HG03045 (cell line): Measurements from ENCODE around the gene SLC38A3.
A peak's percentile ranks its signal among the peaks of the same experiment; 100 is the strongest.
"Not testable (repeated sequence)": the region's sequence is repeated elsewhere in the genome, so short reads cannot be mapped to it uniquely, and the experiment has no call there.

Experiments used
- ATAC-seq: cut with Tn5 transposase; IDR thresholded peaks from one replicate; pipeline ENCODE4 v1.9.1; 2021; ENCODE audit warnings: mild to moderate bottlenecking, moderate library complexity; ENCODE audit not compliant: unreplicated experiment

The SLC38A3 gene

DNA sequence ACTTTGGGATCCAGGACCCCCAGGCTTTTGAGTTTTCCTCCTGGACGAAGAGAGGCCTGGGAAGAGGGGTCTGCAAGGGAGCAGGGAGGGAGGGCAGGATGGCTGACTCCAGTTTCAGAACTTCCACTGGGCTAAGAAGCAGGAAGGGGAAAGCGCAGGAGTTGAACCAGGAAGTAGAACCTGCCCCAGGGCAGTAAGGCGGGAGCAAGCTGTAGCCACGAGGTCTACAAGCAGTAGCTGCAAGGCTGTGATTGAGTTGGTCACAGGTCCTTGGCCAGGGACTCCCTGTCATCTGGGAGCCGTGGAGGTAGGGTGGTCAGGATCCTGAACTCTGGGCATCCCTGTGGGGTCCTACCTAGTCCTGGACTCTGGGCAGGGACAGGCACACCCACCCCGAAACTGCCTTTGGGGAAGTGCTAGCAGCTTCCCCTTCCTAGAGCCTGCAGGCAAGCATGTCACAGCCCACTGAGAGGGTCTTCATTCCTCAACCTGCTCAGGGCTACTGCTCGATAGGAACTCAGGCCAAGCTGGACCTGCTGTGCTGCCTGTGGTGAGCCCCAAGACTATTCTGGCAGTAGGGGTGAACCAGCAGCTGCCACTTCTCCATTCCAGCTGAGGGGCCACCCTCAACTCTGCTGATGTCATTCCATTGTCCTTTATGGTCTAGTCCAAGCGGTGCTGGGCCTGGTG lies 25.2 kb downstream of the SLC38A3 start:
- ATAC-seq, result no peak

DNA sequence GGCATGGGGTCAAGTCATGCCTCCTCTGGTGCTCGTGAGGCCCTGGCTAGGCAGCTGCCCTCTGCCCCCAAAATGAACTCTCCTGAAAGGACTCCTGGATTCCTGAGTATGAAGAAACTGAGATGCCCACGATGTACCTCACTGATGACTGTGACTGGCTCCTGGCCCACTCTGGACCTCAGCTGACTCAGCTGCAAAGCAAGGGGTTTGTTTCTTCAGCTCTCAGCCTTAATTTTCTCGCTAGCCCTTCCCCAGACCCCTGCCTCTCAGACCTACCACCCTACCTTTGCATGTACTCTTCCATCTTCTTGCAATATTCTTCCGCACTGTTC lies 25.7 kb downstream of the SLC38A3 start:
- ATAC-seq, result no peak

DNA sequence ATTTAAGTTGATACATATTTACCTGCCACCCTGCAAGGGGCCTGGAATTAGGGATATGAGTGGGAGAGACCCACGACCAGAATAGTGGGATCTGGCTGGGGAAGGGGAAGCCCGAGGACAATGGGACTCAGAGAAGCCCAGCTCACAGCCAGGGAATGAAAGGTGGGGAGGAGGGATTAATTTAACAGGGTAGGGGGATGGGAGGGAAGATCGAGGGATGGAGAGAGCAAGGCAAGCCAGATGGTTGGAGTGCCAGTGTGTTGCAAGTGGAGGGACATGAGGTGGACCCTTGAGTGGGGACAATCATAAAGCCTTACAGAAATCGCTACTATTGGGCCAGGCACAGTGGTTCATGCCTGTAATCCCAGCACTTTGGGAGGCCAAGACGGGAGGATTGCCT lies 26.5 kb downstream of the SLC38A3 start:
- ATAC-seq, result no peak

DNA sequence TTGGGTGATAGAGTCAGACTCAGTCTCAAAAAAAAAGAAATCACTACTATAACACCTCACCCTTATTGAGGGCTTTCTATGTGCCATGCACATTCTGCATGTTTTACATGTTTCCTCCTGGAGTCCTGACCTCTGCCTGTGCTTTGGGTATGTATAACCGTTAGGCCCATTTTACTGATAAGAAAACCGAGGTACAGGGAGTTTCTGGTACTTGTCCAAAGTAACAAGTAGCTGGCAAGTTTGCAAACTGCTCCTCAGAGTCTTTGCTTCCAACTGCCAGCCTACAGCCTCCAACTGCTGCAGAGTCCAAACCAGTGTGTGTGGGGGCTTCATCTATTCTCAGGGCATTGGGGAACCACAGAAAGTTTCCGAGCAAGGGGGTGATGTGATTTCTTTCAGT lies 27.2 kb downstream of the SLC38A3 start:
- no peak for ATAC-seq

DNA sequence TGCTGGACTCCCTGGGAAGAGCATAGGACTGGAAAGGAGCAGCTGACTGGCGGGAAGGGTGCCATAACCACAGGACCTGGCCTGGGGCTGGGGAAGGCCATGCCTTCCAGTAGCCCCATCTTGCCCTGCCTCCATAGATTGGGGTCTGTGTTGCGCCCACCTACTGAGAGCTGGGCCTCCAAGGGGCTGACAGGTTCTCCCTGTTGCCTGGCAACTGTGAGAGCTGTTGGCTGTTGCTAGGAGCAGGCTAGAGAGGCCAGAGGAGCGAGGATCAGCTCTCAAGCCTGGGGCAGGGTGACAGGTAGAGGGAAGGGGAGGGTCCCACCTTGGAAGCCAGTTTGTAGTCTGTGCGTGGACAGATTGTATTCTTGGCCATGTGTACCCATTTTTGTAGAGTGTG lies 28.1 kb downstream of the SLC38A3 start:
- no peak for ATAC-seq

DNA sequence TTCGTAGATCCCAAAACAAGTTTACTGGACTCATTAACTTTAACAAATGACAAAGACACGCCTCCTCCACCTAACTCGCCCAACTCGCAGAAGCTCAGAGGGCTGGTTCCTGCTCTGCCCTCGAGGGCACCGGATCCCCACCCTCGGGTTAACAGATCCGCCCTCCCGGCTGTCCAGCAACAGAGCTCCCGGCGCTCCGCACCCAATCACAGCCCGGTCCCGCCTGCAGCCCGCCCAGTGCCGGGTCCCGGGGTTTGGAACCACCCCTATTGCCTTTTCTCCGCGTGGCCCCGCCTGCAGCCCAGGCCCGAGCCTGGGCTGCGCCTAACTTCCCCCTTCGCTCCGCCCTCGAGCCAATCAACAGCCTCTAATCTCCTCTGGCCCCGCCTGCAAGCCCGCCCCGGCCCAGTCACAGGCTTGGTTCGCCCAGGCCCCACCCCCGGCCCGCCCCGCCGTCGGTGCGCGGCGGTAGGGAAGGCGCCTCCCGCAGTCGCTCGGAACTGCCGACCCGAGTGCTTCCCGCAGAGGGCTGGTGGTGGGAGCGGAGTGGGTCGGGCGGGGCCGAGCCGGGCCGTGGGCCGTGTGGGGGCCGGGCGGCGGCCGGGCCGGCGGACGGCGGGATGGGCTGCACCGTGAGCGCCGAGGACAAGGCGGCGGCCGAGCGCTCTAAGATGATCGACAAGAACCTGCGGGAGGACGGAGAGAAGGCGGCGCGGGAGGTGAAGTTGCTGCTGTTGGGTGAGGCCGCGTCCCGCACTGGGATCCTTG lies 30.8 kb downstream of the SLC38A3 start, which contains the start of gene GNAI2:
TSS of gene GNAI2 (plus strand) at position 489 of the 768 bp plus-strand sequence. CDS start at position 621, 132 bp downstream.
- peak; percentile 93 for ATAC-seq

DNA sequence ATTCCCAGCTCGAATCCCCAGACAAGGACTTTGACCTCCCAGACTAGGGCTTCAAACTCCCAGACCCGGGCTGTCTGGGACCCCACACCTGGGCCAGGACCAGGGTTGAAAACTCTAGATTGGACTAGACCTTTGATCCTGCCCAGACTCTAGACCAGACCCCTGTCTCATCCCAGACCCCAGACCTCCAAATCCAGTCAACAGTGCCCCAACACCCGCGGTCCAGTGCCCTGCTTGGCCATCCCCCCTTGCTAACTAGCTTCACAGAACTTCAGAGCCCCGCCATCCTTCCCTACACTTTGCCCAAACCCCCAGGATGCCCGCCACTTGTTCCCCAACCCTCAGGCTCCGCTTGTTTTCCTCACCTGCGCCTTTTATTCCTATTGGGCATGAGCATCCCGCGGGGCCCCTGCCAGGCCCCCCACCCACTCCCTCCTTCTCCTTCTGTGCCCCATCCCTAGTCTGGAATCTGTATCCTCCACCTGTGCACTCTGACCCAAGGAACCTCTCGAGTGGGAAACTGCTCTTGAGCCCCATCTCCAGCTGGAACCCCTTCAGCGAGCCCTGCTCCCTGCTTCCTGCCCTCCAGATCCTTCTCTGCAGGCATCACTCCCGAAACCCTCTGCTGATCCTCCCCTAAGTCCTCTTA lies 31.5 kb downstream of the SLC38A3 start:
- no peak for ATAC-seq

DNA sequence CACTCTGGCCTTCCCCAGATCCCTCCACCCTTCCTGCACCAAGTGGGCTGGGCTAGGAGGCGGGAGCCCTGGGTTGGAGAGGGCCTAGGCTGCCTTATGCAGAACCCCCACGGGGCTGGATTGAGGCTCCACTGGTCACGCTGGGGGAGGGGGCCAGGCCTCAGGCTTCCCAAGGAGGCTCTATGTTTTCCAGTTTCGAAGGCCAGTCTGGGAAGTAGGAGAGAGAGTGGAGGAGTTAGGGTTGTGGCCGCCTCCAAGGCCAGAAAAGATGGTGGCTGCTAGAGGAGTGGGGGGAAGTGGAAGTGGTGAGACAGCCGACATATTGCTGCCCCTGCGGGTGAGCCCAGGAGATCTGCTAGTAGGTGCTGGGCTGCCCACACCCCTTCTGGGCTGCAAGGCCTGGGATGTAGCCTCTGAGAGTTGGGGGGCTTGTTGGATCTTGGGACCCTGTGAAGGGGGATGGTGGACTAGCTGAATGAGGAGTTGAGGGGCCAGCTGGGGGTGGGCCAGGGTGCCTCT lies 32.1 kb downstream of the SLC38A3 start:
- ATAC-seq, result no peak

DNA sequence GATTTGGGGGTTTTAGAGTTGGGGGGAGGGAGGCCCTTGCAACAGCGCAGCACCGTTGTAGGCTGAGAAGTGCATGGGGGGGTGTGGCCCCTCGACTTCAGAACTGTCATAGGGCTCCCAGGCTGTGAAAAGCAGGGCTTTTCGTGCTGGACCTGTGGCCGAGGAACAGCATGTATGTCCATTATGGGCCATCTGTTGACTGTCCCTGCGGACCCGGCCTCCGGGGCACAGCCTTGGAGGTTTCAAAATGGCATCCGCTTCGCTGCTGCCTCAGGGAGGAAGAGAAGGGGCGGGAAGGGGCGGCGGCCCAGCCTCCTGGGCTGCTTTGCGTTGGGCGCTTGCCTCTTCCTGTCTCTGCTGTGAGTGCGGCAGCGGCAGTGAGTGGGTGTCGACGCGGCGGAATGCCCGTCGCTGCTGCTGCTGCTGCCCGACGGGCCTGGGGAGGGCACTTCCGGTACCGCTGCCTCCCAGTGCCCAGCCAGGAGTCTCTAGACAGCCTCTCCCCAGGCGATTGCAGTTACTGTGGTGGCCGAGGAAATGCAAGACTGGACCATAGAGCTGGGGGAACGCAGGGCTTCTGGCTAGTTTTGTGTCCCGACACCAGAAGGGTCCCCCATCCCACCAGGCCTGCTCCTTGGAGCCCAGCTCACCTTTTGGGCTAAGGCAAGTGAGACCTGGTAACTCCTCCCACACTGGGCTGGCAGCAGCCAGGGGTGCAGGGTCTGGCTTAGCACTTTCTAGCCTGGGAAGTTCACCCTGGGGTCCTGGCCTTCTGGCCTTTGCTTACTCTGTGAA lies 32.9 kb downstream of the SLC38A3 start:
- ATAC-seq, result no peak

DNA sequence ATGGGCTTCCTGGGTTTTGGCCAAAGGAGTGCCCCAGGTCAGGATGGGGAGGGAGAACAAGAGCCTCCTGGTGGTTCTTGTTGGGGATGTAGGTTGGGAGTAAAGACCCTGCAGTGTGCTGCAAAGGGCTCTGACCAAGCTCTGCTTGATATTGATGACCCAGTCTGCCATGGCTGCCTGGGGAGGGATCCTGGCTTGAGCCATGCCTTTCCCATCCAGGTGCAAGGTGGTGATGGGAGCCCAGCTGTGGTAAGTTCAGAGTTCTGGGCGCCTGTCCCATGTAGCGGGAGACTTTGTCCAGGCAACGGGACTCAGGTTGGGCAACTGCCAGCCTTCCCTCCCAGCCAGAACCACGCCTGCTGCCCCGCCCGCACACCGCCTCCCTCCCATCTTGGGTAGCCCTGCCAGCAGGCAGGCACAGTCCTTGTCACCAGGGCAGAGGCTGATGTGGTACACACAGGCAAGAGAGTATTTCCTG lies 33.5 kb downstream of the SLC38A3 start:
- ATAC-seq, result no peak

DNA sequence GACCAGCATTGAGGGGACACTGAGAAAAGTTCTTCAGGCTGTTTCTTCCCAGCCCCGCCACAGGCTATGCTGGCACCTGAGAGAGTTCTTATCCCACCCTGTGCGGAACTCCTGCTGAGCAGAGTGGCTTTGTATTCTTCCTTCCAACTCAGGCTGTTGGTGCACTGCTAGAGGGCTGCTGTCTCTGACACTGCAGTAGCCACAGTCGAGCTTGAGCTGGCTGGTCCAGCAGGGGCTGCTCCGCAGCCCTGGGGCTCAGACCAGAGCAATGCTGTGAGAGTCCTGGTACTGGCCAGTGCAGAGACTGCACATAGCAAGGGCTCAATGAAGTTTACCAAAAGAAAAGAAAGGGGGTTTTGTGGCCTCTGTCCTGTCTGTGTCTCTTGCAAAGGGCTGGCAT lies 34.6 kb downstream of the SLC38A3 start:
- ATAC-seq, result no peak

DNA sequence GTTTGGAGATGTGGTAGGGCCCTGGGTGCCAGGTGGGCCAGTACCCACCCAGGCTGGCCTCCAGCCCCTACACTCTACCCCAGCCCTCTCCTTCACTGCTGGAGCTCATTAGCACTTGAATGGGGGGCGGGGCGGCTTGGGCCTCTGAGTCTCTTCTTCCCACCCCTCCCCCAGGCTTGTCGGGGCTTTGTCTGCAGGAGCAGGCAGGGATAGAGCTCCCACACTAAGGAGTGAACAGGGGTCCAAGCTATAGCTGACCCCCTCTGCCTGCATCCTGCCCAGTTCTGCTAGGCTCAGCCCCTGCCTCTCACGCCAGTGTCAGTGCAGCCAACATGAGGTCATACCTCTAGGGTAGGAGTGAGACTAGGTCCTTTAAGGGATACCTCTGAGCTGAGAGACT lies 36.1 kb downstream of the SLC38A3 start:
- ATAC-seq, result no peak

DNA sequence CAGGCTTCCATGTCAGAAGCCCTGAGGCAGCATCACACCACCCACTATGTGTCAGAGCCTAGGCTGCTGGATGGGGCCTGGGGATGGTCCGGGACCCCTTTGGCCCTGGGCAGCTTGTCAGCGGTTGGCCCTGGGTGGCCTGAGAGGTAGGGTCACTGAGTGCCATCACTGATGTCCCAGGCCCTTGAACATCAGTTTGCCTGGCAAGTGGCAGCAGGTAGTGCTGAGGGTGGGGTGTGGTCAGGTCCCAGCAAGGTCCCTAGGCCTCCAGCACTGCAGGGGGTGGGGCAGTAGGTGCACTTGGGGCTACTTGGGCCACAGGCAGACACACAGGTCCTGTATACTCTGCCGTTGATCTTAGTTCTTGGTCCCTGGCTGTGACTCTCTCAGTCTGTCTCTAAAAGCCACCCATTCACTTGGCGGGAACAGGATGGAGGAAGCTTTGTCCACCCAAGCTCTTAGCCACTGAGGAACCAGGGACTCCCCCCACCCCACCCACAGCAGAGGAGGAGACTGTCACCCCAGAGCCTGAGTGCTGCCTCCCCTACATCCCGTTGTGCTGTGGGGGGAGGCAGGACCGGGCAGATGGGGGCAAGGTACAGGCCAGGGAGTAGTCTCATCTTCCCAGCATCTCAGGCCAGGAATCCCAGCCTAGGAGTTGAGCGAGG lies 36.8 kb downstream of the SLC38A3 start:
- no peak for ATAC-seq

DNA sequence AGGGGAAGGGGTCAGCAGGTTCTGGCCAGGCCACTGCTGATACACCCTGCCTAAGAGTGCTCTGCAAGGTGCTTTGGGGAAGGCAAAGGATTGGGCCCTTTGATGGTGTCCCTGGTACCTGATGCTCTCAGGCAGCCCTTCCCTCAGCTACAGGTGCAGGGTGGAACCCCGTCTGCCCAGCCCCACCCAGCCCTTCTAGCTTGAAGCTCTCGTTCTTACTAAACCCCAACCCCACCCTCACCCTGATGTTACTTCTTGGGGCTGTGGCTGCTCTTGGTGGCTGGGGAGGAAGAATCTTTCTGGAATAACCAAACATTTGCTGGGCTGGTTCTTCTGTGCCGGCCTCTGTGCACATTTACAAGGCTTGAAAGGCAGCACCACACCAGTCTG lies 37.3 kb downstream of the SLC38A3 start:
- no peak for ATAC-seq

DNA sequence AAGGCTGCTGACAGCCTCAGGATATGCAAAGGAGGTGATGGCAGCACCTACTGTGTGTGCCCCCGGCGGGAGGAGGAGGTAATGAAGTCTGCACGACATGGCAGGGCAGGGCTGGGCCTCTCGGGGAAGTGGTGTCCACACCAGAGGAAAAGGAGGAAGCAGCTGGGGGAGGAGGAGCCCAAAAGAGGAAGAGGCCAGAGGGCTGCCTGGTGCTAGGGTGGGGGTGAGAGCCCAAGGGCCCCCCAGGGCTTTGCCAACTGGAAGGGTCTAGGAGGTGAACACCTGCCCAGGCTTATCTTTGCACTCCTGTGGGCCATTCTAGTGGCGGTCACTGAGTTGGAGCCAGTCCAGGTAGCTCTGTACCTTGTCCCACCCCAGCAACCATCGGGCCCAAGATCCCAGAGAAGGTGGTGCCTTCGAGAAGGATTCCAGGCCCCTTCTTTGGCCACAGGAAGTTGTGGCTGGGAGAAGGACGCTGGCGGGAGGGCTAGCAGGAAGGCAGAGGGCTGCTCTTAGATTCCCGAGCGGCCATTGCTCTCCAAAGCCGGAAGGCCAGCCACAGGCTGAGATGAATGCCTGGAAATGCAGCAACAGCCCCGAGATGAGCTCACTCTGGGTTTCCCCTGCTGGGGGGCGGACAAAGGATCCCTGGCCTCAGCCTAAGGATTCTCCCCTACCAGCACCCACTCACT lies 37.9 kb downstream of the SLC38A3 start:
- no peak for ATAC-seq

DNA sequence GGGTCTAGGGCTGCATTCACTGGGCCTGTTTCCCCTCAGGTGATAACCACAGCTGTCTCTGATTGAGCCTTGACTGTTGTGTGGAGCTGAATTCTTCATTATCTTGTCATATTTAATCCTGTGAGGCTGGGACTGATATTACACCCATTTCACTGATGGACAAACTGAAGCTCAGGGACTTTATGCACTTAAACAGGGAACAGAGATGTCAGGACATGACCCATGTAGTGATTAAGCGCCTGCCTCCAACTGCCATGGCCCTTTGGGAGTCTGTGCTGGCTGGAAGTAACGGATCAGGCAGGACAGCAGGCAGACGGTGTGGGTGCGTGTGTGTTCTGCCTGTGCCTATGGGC lies 38.4 kb downstream of the SLC38A3 start:
- ATAC-seq, result no peak

DNA sequence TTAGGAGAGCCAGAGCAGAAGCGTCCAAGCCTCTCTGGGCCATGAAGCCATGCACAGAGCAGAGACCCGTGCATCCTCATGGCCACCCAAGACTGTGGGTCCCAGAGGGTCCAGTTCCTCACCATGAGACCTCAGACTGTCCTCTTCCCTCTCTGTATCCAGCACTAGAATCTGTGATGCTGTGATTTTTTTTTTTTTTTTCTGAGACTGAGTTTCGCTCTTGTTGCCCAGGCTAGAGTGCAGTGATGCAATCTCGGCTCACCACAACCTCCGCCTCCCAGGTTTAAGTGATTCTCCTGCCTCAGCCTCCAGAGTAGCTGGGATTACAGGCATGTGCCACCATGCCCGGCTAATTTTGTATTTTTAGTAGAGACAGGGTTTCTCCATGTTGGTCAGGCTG lies 39.7 kb downstream of the SLC38A3 start:
- not testable (repeated sequence) for ATAC-seq

DNA sequence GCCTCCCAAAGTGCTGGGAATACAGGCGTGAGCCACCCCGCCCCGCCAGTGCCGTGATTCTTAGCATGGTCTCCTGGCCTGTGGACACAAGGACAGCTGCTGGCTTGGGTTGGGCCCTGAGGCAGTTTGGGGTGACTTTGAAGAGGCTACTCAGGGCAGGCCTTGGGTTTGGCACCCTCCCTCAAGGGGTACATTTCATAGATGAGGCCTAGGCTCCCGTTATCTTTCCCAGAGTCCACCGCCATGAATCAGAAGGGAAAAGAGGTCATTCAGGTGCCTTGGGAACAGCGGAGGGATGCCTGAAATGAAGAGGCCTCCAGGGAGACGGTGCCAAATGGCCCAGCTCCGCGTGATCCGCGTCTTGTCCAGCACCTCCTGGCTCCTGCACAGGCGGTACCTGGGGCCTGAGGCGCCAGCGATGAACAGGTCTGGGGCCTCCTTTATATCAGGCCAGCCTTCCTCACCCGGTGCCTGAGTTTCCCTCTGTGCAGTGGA lies 40.2 kb downstream of the SLC38A3 start:
- ATAC-seq, result no peak

DNA sequence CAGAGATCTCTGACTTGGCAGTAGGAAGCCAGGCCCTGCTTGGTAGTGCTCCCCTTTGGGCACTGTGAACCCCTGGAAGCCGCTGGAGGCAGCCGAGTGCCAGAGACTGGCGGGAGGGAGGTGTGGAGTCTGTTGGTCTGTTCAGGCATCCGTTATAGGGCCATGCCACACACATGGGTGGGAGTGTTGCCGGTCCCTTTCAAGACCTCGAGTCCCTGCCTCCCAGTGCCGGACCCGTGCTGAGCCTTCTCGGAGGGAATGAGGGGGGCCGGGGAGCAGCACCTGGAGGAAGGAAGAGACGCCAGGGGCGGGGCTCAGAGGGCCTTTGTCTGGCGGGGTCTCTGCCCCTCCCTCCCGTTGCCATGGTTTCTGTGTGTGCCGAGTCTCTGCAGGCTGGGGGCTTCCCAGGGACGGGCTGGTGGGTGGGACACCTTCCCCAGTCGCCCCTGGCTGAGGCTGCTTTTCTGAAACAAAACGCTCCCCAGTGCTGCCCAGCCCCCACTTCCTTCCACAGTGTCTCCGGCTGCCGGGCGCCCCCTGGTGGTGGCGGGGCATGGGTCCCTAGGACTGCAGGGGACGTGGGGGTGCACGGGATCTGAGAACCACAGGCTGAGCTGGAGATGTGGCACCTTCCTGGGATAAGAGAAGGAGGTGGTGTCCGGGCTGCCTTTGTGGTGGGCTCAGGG lies 40.9 kb downstream of the SLC38A3 start:
- peak; percentile 60 for ATAC-seq
